Left lobe of liver (tissue), 2 donors: Measurements from ENCODE around the gene KCTD14. TPM values are rescaled to one million over a fixed set of nuclear protein-coding genes. Genes with fewer than 3 reads are reported as not detected.
"Not testable (repeated sequence)": the region's sequence is repeated elsewhere in the genome, so short reads cannot be mapped to it uniquely, and the experiment has no call there.

Experiments
- ATAC-seq: fragments of 200-7000 bp; cut with Tn5 transposase; one replicate; pipeline ENCODE4 v1.9.1; 2020; ENCODE audit warnings: mild to moderate bottlenecking, moderate library complexity
- DNase-seq: peaks from one replicate; pipeline ENCODE4 v3.0.0-alpha.2; 2020; ENCODE audit warnings: low spot score
- total RNA-seq: library from RNA; stranded (reverse); gene quantifications from one replicate; pipeline ENCODE4 v1.2.1, GENCODE V29; 2021
- donor health status: DM: no; HTN: no; CAD: no; lungs with moderate emphysema.
- donor health status: DM: no; HTN: yes; CAD: no.

Gene KCTD14
- total RNA-seq, 1 donor from 2014 or later: 4.1 TPM

DNA sequence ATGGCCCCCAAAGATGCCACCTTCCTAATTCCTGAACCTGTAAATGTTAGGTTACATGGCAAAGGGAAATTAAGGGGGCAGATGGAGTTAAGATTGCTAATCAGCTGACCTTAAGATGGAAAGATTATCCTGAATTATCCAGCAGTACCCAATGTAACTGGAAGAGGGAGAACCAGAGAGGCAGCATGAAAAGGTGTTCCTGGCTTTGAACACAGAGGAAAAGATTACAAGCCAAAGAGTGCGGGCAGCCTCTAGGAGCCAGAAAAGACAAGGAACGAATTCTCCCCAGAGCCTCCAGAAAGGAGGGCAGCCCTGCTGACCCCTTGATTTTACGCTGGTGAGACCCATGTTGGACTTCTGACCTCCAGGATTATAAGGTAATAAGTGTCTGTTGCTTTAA is 25.5 kb upstream of the KCTD14 start:
- no peak for DNase-seq
- ATAC-seq: peak; percentile 36

GRCh38 chr11:78046486-78046854 is 23.4 kb upstream of the KCTD14 start:
- ATAC-seq (no peak), DNase-seq (no peak)

GRCh38 chr11:78045851-78046485 is 22.9 kb upstream of the KCTD14 start:
- ATAC-seq (peak; percentile 93), DNase-seq (peak; percentile 90)

DNA sequence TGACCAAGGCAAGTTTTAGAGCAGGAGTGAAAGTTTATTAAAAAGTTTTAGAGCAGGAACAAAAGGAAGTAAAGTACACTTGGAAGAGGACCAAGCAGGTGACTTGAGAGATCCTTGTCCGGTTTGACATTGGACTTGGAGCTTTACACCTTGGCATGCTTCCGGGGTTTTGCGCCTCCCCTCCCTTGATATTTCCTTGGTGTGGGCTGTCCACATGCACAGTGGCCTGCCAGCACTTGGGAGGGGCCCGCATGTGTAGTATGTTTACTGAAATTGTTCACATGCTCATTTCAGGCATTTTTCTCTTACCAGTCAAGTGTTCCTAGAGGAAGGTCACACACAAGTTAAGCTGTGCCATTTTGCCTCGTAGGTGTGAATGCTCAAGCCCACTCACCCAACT is 21.6 kb upstream of the KCTD14 start:
- DNase-seq (no peak), ATAC-seq (no peak)

DNA sequence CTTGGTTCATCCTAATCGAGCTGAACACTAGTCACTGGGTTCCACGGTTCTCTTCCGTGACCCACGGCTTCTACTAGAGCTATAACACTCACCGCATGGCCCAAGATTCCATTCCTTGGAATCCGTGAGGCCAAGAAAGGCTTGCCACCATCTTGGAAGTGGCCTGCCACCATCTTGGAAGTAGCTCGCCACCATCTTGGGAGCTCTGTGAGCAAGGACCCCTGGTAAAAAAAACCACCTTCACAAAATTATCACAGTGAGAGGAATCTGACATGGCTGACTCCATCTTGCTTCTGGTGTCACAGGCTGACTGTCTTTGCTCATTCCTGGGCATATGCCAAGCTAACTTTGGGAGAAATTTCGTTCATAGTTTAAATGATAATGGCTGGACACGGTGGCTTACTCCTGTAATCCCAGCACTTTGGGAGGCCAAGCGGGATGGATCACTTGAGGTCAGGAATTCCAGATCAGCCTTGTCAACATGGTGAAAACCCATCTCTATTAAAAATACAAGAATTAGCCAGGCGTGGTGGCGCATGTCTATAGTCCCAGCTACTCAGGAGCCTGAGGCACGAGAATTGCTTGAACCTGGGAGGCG is 18.9 kb upstream of the KCTD14 start:
- DNase-seq: no peak
- ATAC-seq: no peak

DNA sequence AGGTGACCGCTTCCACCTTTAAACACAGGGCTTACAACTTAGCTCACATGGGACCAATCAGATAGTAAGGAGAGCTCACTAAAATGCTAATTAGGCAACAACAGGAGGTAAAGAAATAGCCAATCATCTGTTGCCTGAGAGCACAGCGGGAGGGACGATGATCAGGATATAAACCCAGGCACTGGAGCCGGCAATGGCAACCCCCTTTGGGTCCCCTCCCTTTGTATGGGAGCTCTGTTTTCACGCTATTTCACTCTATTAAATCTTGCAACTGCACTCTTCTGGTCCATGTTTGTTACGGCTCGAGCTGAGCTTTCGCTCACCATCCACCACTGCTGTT is 18.3 kb upstream of the KCTD14 start:
- not testable (repeated sequence) for ATAC-seq, DNase-seq

DNA sequence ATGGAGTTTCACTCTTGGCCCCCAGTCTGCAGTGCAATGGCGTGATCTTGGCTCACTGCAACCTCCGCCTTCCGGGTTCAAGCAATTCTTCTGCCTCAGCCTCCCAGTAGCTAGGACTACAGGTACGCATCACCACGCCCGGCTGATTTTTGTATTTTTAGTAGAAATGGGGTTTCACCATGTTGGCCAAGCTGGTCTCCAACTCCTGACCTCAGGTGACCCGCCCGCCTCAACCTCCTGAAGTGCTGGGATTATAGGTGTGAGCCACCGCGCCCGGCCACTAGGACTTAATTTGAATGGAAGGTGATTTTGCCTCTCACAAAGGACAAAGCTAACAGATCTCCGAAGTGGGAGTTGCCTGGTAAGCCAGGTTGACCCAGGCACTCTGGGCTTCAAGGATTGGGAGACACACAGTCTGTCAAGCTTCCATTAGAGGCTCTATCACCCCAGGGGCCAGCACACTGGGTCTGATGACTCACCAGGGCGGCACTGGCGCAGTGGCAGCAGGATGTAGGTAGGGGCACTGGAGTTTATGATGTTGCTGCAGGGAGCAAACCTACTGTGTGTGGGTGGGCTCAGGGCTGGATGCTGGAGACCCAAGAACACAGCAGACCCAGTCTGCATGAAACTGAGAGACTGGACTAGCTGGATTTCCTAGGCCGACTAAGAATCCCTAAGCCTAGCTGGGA is 17.8 kb upstream of the KCTD14 start:
- DNase-seq (no peak), ATAC-seq (no peak)

DNA sequence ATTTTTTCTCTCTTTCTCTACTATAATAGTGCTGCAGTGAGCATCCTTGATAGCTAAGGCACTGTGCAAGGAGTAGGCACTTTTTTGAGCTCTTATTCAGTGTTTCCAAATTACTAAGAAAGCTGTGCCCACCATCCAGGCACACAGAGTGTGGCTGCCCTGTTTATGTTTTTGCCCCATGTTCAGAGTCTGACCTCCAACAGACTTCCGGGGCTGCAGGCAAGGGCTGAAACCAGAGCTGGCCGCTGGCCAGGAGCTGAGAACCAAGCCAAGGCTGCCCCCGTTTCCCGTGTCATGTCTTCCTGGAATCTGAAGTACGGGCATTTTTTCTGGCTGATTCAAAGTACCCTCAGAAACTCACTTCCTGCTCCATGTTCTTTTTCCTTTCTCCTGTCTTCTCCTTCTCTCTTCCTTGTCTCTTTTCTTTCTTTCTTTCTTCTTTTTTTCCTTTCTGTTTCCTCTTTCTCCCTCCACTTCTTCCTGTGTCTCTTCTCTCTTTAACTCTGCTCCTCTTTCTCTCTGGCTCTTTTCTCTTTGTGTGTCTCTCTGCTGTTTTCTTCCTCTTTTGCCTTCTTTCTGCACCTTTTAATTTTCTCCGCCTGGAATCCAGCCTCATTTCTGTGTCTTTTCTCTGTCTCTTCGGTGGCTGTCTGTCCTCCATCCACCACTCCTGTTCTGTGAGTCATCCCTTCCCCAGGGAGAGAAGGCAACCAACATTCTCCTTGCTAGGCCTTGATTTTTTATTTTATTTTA is 17.0 kb upstream of the KCTD14 start:
- ATAC-seq: no peak
- peak; percentile 62 for DNase-seq

DNA sequence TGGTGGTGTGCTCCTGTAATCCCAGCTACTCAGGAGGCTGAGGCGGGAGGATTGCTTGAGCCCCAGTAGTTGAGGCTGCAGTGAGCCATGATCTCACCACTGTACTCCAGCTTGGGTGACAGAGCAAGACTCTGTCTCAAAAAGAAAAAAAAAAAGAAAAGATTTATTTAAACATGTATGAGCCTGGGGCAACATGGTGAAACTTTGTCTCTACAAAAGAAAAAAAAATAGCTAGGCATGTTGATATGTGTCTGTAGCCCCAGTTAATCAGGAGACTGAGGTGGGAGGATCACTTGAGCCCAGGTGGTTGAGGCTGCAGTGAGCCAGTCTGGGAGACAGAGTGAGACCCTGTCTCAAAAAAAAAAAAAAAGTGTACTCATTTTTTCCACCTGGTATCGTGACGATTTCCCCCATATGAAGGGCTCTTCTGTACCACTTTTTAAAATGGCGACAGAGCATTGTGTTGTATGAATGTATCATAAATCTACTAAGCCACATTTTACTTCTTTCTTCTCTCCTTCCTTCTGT is 16.4 kb upstream of the KCTD14 start:
- ATAC-seq (no peak), DNase-seq (no peak)

DNA sequence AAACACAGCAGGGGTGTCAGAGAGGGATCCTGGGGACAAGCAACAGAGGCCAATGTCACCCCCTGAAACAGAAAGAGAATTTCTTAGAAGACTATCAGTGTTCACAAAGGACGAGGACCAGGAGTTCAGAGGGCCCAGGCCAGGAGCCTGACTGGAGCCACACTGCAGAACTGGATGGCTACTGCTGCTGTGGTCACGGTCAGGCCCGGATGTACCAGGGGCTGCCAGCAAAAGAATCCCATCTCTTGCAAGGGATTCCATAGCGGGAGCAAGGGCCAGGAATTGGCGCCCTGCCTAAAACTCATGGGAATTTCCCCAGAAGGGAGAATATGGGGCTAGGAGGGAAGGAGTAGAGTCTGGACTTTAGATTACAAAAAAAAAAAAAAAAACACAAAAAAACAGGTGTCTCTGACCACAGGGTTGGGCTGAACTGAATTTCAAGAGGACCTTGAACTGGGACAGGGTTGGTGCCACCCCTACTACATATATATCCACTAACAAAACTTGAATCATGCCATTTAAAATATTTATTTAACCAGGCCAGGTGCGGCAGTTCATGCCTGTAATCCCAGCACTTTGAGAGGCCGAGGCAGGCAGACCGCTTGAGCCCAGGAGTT is 15.7 kb upstream of the KCTD14 start:
- DNase-seq: peak; percentile 71
- peak; percentile 48 for ATAC-seq

DNA sequence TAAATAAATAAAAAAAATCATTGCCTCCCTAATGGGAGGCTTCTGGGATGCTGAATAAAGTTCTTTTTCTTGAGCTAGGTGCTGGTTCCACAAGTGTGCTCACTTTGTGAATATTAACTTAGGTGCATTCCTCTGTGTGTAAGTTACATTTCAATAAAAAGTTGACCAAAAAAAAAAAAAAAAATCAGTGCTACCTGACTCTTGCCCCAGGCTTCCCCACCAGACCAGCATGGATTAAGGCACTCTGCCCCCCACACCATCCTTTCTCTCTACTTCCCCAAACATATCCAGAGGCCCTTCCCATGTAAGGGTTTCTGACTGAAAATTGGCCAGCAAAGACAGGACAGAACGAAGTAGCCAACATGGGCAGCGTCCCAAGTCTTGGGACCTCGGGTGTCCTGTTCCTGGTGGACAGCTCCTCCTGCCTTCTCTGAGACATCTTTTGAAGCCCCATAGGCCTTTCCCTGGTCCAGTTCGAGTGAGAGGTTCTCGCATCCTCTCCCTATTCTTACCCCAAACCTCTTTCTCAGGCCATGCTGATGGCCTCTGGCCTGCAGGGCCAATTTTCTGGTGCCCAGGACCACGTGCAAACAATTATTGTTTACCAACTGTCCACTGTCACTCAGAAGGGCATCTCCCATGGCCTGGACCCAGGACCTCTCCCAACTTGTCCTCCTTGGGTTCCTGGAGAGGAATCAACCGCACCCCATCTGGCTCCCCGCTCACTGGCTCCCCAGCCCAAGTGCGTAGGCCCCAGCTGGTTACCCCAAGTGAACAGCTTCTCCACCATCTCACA is 14.9 kb upstream of the KCTD14 start:
- DNase-seq: peak; percentile 67
- ATAC-seq: peak; percentile 65

DNA sequence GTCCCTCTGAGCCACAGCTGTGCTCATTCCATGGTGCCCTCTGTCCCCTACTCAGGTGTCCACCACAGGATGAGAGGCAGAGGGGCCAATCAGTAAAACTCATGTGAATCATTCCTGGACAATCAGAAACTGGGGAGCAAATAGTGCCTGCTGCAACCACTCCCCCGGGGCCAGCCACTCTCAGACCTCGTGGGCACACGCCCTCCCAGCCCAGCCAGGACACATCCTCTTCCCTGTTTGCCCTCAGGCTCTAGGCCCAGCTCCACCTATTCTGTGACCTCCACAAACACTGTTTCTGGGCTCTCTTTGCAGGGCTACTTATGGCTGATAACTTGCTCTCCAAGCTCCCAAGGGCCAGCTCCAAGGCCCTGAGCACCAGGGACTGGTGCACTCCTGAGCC is 14.0 kb upstream of the KCTD14 start:
- DNase-seq (peak; percentile 90), ATAC-seq (peak; percentile 88)

DNA sequence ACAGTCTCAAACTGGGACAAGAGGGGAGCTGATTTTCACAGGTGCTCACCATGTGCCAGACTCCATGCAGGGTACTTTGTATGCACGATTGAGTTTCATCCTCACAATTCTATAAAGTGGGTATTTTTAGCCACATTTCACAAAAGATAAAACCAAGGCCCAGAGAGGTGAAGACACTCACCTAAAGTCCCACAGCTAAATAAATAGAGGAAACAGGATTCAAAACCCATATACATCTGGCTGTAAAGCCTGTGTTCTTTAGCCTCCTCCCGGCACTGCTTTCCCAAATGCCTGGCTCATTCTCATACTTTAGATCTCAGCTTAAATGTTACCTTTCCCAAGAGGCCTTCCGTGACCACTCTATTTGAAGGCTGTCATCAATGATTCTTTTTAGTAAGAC is 13.2 kb upstream of the KCTD14 start:
- no peak for ATAC-seq

DNA sequence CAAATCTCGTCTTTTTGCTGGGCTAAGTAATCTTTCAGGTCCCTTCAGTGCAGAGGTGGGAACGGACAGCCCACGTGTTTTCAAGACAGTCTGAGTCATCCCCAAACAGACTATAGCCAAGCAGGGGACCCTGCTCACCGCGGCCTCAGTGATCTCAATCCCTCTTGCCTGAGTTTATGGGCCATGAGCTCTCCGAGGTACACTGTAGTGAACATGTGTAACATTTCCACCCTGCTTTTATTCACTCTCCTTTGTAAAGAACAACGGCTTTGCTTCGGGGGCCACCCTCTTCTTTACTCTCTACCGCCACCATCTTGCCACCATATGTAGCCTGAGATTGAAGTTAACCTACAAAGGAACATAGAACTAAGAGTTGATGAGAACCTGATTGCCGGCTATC is 11.5 kb upstream of the KCTD14 start:
- no peak for ATAC-seq
- DNase-seq: no peak

More for the DNA sequence above, 13.2 kb upstream of the KCTD14 start:
- DNase-seq: no peak

DNA sequence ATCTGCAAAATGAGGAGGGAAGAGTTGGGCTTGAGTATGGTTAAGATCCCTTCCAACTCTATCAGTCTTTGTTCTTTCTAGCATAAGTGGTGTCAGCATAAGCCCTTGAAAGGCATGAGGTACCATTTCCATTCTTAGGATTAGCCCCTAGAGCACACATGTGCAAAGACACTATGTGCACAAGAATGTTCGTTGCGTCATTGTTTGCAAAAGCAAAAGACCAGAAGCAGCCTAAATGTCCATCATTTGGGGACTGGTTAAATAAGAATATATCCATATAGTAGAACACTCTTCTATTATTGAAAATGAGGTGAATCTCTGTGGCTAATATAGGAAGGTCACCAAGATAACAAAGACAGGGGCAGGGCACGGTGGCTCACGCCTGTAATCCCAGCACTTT is 10.0 kb upstream of the KCTD14 start:
- no peak for DNase-seq
- no peak for ATAC-seq

GRCh38 chr11:78032090-78032489 is 9.0 kb upstream of the KCTD14 start:
- no peak for ATAC-seq
- no peak for DNase-seq

DNA sequence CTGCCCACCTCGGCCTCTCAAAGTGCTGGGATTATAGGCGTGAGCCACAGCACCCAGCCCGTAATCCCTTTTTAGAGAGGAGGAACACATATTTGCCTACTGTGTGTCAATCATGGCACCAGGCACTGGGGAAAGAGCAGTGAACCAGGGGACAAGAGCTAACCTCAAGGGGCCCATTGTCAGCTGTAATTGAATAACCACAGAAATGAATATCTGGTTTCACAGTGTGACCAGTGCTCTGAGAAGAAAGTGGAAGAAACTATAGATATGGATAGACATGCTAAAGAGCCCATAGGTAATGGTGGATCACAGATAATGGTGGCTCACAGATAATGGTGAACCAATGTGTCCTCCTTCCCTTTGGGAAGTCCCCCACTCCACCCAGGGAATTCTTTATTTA is 8.6 kb upstream of the KCTD14 start:
- DNase-seq (no peak), ATAC-seq (no peak)

GRCh38 chr11:78030429-78031325 is 7.6 kb upstream of the KCTD14 start:
- ATAC-seq: peak; percentile 93
- DNase-seq: peak; percentile 66

DNA sequence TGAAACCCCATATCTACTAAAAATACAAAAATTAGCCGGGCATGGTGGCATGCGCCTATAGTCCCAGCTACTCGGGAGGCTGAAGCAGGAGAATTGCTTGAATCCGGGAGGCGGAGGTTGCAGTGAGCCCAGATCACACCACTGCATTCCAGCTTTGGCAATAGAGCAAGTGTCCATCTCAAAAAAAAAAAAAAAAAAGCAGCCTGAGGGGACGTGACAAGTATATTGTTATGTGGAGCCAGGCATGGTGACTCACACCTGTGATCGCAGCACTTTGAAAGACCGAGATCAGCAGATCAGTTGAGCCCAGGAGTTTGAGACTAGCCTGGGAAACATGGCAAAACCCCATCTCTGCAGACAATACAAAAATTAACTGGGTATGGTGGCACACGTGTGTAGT is 5.3 kb upstream of the KCTD14 start:
- not testable (repeated sequence) for ATAC-seq, DNase-seq
